Keratinocyte (primary cell): ENCODE data around the gene SAFB2. TPM values are rescaled to one million over a fixed set of nuclear protein-coding genes. Genes with fewer than 3 reads are reported as not detected.

Source experiments
- DNase-seq: peaks from one replicate; pipeline ENCODE4 v3.0.0-alpha.2; 2011; ENCODE audit warnings: low read depth, missing footprints, low spot score
- FAIRE-seq: peaks from 2 replicates; lab custom pipeline; 2011; peaks lifted over from hg19 to GRCh38; lab: Jason Lieb, UNC
- H2AFZ ChIP-seq: 2 replicates; pipeline ENCODE4 v1.6.0; 2012; ENCODE audit warnings: low read length, control low read depth, inconsistent platforms; ENCODE audit not compliant: control insufficient read depth
- H3K27ac ChIP-seq: 2 replicates; pipeline ENCODE4 v1.5.1; 2011; ENCODE audit warnings: low read length; ENCODE audit not compliant: control insufficient read depth, insufficient read depth
- H3K27me3 ChIP-seq: 3 replicates; pipeline ENCODE4 v1.6.0; 2011; ENCODE audit warnings: low read length; ENCODE audit not compliant: control insufficient read depth, insufficient read depth; ENCODE audit errors: extremely low read depth
- H3K36me3 ChIP-seq, 2 experiments: 2 replicates in 1 of 2; 3 replicates in 1 of 2; pipeline ENCODE4 v1.5.1; 2011; ENCODE audit warnings: low read length in 2 of 2, mild to moderate bottlenecking in 1 of 2; ENCODE audit not compliant: control insufficient read depth in 2 of 2, insufficient read depth in 2 of 2; ENCODE audit errors: extremely low read depth in 1 of 2
- H3K4me1 ChIP-seq: 3 replicates; pipeline ENCODE4 v1.5.1; 2011; ENCODE audit warnings: low read length; ENCODE audit not compliant: control insufficient read depth, insufficient read depth; ENCODE audit errors: extremely low read depth
- H3K4me2 ChIP-seq: 3 replicates; pipeline ENCODE4 v1.6.0; 2011; ENCODE audit warnings: low read depth, low read length; ENCODE audit not compliant: control insufficient read depth, insufficient read depth; ENCODE audit errors: extremely low read depth
- H3K4me3 ChIP-seq, 3 experiments: fragments of 200-600 bp in 1 of 3; sonication (generic) in 1 of 3; 2 replicates in 2 of 3; 3 replicates in 1 of 3; pipeline ENCODE4 v1.5.1; 2011 to 2016; ENCODE audit warnings: low read length in 3 of 3, mild to moderate bottlenecking in 3 of 3, control low read depth in 2 of 3, inconsistent platforms in 1 of 3, low read depth in 1 of 3, mixed read lengths in 1 of 3, mixed run types in 1 of 3, moderate library complexity in 1 of 3; ENCODE audit not compliant: control insufficient read depth in 2 of 3, insufficient read depth in 2 of 3; ENCODE audit errors: extremely low read depth in 1 of 3
- H3K79me2 ChIP-seq: 2 replicates; pipeline ENCODE4 v1.6.0; 2012; ENCODE audit warnings: low read length; ENCODE audit not compliant: control insufficient read depth, insufficient read depth
- H3K9ac ChIP-seq: 3 replicates; pipeline ENCODE4 v1.6.0; 2011; ENCODE audit warnings: low read length; ENCODE audit not compliant: control insufficient read depth, insufficient read depth; ENCODE audit errors: extremely low read depth
- H3K9me1 ChIP-seq: 3 replicates; pipeline ENCODE4 v1.6.0; 2011; ENCODE audit warnings: low read length; ENCODE audit not compliant: control insufficient read depth, insufficient read depth; ENCODE audit errors: extremely low read depth
- H3K9me3 ChIP-seq: 2 replicates; pipeline ENCODE4 v1.5.1; 2012; ENCODE audit warnings: low read depth, low read length; ENCODE audit not compliant: control insufficient read depth
- H4K20me1 ChIP-seq: 3 replicates; pipeline ENCODE4 v1.6.0; 2011; ENCODE audit warnings: low read length; ENCODE audit not compliant: control insufficient read depth, insufficient read depth; ENCODE audit errors: extremely low read depth
- EZH2 ChIP-seq: IDR thresholded peaks from one replicate; pipeline ENCODE4 v1.6.1; 2012; ENCODE audit warnings: inconsistent platforms, mild to moderate bottlenecking, low read length, moderate library complexity
- dilution Hi-C: fragments of 300-500 bp; cut with MboI; formaldehyde crosslinking; loops from one replicate; pipeline ENCODE4 v1.7.0; 2020; ENCODE audit warnings: low sequenced_read_pairs; ENCODE audit not compliant: extremely low pct_ligation_motif_present
- polyA plus RNA-seq, 5 experiments: library from polyadenylated mRNA; depleted of rRNA in 3 of 5; stranded (reverse) in 3 of 5; stranded (forward) in 1 of 5; unstranded in 1 of 5; fragments of >200 nt; gene quantifications; 1 replicate in 1 of 5; 2 replicates in 3 of 5; 3 replicates in 1 of 5; pipeline versions ENCODE4 v1.2.1 to v1.2.3, GENCODE V29; 2011 to 2012; ENCODE audit warnings: missing spikeins in 2 of 5, low read depth in 1 of 5, low replicate concordance in 1 of 5
- TF ChIP-seq, protein P1 (sequence below), 3 experiments: IDR thresholded peaks in 1 of 3; conservative IDR thresholded peaks in 1 of 3; optimal IDR thresholded peaks in 1 of 3; 2 replicates in 2 of 3; 3 replicates in 1 of 3; pipeline versions ENCODE3 to v1.5.1; 2011; ENCODE audit warnings: low read length in 3 of 3, mild to moderate bottlenecking in 3 of 3, moderate library complexity in 2 of 3, control low read depth in 1 of 3, inconsistent platforms in 1 of 3; ENCODE audit not compliant: insufficient read depth in 2 of 3; ENCODE audit errors: extremely low read depth in 1 of 3

The SAFB2 gene
- polyA plus RNA-seq, 1 donor (not counting 4 experiments of a cell fraction or from before 2014, with no cell fraction given) = 15.3 TPM

DNA sequence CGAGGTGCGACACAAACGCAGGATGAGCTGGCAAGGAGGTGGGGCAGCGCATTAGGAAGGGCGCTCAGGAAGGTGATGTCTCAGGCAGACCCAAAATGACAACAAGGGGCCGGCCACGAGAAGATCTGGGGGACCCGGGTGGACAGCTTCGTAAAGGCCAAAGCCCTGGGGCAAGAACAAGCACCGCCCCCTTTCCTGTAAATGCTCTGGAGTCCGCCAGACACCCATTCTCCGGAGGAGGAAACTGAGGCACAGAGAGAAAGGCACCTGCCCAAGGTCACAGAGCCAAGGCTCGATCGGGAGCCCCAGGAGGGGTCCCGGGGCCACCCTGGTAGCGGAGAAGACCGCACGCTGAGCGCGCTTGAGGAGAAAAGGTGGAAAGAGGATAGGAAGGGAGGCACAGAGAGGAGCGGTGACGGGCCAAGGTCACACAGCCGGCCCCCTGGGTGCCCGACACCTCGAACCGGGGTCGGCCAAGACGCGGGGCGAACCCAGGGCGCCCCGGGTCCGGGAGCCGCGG lies 571 bp downstream of the SAFB2 start:
- no peak for FAIRE-seq
- DNase-seq = no peak

DNA sequence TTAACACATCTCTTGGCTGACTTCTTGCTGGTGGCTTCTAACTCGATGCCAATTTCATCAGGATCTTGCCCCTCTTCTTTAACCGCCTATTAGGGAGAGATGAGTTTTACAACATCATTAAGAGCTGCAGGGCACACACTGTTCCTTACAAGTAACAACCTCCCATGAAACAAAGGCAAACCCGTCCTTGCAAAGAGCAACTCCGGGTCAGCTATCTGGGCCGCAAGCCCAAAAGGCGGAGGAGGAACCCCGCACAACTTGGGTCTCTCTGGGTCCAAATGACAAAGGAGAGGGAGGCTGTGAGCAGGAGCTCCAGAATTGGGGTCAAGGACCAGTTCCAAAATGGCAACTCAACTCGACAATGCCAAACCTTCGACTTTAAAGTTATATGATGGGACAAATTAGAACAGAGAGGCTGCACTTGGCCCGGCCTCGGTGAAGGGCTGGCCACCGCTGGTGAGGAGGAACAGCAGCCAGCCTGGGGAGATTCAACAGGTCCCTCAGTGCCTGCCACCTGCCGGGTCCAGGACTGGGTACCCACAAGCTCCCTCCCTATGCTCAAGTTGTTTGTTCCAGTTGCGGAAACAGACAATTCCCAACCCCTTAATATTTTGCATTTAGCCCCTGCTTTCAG lies 1.1 kb downstream of the SAFB2 start:
- Histone ChIP-seq H3K9me3 (no peaks in the 10 kb centered on the region), H3K27ac (peak overlapping the region; percentile 36), H3K4me1 (peaks cover 22% of the 10 kb centered on the region), H3K36me3 (peaks cover 11 to 43% of the 10 kb centered on the region in 2 experiments), H3K27me3 (no peaks in the 10 kb centered on the region), H4K20me1 (peaks cover 15% of the 10 kb centered on the region), H3K4me3 (peak overlapping the region; percentile 71 to 95 (median 88)), H3K79me2 (peaks cover 90% of the 10 kb centered on the region), H3K9ac (peak overlapping the region; percentile 97), H3K9me1 (peaks cover 2% of the 10 kb centered on the region), H3K4me2 (peak overlapping the region; percentile 96), H2AFZ (no peak overlapping the region)
- no peak for FAIRE-seq
- DNase-seq = no peak
- dilution Hi-C loops = no loop called here
- TF ChIP-seq EZH2 = no peak
- TF ChIP-seq, protein P1, sequence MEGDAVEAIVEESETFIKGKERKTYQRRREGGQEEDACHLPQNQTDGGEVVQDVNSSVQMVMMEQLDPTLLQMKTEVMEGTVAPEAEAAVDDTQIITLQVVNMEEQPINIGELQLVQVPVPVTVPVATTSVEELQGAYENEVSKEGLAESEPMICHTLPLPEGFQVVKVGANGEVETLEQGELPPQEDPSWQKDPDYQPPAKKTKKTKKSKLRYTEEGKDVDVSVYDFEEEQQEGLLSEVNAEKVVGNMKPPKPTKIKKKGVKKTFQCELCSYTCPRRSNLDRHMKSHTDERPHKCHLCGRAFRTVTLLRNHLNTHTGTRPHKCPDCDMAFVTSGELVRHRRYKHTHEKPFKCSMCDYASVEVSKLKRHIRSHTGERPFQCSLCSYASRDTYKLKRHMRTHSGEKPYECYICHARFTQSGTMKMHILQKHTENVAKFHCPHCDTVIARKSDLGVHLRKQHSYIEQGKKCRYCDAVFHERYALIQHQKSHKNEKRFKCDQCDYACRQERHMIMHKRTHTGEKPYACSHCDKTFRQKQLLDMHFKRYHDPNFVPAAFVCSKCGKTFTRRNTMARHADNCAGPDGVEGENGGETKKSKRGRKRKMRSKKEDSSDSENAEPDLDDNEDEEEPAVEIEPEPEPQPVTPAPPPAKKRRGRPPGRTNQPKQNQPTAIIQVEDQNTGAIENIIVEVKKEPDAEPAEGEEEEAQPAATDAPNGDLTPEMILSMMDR (optimal IDR thresholded peaks at IDR 0.05 in 1 of 3, IDR thresholded peaks at IDR 0.05 in 1 of 3, conservative IDR thresholded peaks at IDR 0.05 in 1 of 3; ENCODE audit: extremely low read depth in 1 of 3, insufficient read depth in 2 of 3, low read length in 3 of 3) = no peak

More for the DNA sequence above, 571 bp downstream of the SAFB2 start:
- peaks cover 15% of the 10 kb centered on the region for H4K20me1 ChIP-seq
- H3K9me3 ChIP-seq = no peaks in the 10 kb centered on the region
- H3K9ac ChIP-seq = peak overlapping the region; percentile 97
- peaks cover 11 to 49% of the 10 kb centered on the region in 2 experiments for H3K36me3 ChIP-seq
- H3K9me1 ChIP-seq = peaks cover 2% of the 10 kb centered on the region
- H3K4me3 ChIP-seq = peak overlapping the region; percentile 71 to 95 (median 88)
- H3K4me1 ChIP-seq = peaks cover 22% of the 10 kb centered on the region
- H2AFZ ChIP-seq = no peak overlapping the region
- H3K27ac ChIP-seq = peak overlapping the region; percentile 36
- dilution Hi-C loops = no loop called here
- no peak for TF ChIP-seq EZH2
- TF ChIP-seq, protein P1 (optimal IDR thresholded peaks at IDR 0.05 in 1 of 3, IDR thresholded peaks at IDR 0.05 in 1 of 3, conservative IDR thresholded peaks at IDR 0.05 in 1 of 3; ENCODE audit: extremely low read depth in 1 of 3, insufficient read depth in 2 of 3, low read length in 3 of 3) = no peak
- peaks cover 95% of the 10 kb centered on the region for H3K79me2 ChIP-seq
- no peaks in the 10 kb centered on the region for H3K27me3 ChIP-seq
- H3K4me2 ChIP-seq = peak overlapping the region; percentile 96
